Measurements from ENCODE around the gene MYO1F. TPM values are rescaled to one million over a fixed set of nuclear protein-coding genes. Genes with fewer than 3 reads are reported as not detected.
A peak's percentile ranks its signal among the peaks of the same experiment; 100 is the strongest.

Gene MYO1F
- total and polyA plus RNA-seq, 2 of the 13 experiments (the other 11 are each of a cell fraction or from before 2014, with no cell fraction given) = 0.09 to 0.13 TPM

- FAIRE-seq (no peak), ATAC-seq (no peak), DNase-seq (ENCODE audit: low spot score) (no peak)
- intact Hi-C loops (cut with micrococcal nuclease; ENCODE audit: unreplicated experiment) = no loop called here
- 94% methylated on average over 8 of the region's 8 CpGs for WGBS (ENCODE audit: low lambda C conversion rate)
- Histone ChIP-seq H3K36me3 (replicated peaks in 1 of 2; ENCODE audit: control insufficient read depth in 1 of 2, insufficient read depth in 2 of 2, low read length in 2 of 2) (peaks cover 47 to 84% of the 10 kb centered on the region in 2 experiments; a peak in 4 of 5 replicates), H3K9ac (ENCODE audit: insufficient read depth, low read depth, low read length) (no peak overlapping the region), H4K20me1 (ENCODE audit: insufficient read depth, low read length) (peaks cover 47% of the 10 kb centered on the region), H3K79me2 (ENCODE audit: insufficient read depth, low read length) (peaks cover 29% of the 10 kb centered on the region), H3K27ac (ENCODE audit: extremely low read length, insufficient read depth, low read length) (no peak overlapping the region), H3K4me2 (ENCODE audit: low read depth, low read length) (no peak overlapping the region), H3K27me3 (ENCODE audit: control insufficient read depth in 1 of 2, insufficient read depth in 2 of 2, low read length in 2 of 2) (no peaks in the 10 kb centered on the region), H3K4me1 (ENCODE audit: insufficient read depth, low read length) (no peaks in the 10 kb centered on the region), H2AFZ (ENCODE audit: low read length) (no peak overlapping the region), H3K9me3 (ENCODE audit: low read length) (no peaks in the 10 kb centered on the region), H3K4me3 (replicated peaks in 1 of 3; ENCODE audit: insufficient read depth in 1 of 3, low read depth in 2 of 3, low read length in 3 of 3) (no peak overlapping the region)
- POLR2A ChIA-PET = no interaction called here
- in situ Hi-C loops (cut with HindIII; ENCODE audit: extremely low pct_ligation_motif_present, low pct_unique_long_range_greater_than_20kb) = no loop called here
- TF ChIP-seq ZSCAN21 (CRISPR knock-in tag; IDR thresholded peaks at IDR 0.05; ENCODE audit: borderline replicate concordance) = no peak
- TF ChIP-seq POLR2AphosphoS2 (IDR thresholded peaks at IDR 0.05; ENCODE audit: low read depth, low read length) = no peak
- TF ChIP-seq, protein P1, sequence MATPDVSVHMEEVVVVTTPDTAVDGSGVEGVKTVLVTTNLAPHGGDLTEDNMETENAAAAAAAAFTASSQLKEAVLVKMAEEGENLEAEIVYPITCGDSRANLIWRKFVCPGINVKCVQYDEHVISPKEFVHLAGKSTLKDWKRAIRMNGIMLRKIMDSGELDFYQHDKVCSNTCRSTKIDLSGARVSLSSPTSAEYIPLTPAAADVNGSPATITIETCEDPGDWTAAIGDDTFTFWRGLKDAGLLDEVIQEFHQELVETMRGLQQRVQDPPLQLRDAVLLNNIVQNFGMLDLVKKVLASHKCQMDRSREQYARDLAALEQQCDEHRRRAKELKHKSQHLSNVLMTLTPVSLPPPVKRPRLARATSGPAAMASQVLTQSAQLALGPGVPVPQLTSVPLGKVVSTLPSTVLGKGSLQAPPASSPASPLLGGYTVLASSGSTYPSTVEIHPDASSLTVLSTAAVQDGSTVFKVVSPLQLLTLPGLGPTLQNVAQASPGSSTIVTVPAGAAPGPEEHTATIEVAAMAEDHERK (CRISPR knock-in tag; IDR thresholded peaks at IDR 0.05; ENCODE audit: low read depth) = no peak
- peak; percentile 92 for TF ChIP-seq ZNF768 (CRISPR knock-in tag; IDR thresholded peaks at IDR 0.05)
- BruUV-seq (replicated peaks) = no TSS peak
- CTCF ChIA-PET (ENCODE audit: low intra/inter-chr PET ratio, low total read pairs) = no interaction called here
Observed at GRCh38 chr19:8483165-8483564, 94.1 kb downstream of the MYO1F start.

DNA sequence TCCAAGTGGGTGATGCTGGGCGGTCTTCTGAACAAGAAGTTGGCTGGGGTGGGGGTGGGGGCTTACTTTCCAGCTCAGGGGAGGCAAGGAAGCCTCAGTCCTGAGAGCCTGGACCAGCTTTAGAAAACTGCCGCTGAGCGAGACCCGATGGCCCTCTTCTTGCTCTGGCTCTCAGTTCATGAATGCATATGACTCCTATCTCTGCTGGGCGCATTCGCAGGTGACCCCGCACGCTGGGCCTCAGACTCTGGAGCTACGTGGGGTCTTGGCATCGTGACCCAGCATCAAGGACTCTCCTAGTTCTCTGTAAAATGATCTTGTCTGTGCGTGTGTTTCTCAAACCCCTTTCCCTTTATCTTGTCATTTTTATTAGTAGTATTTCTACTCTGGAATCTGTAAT lies 94.5 kb downstream of the MYO1F start:
- ATAC-seq = no peak
- WGBS (ENCODE audit: low lambda C conversion rate) = 99% methylated on average over 10 of the region's 11 CpGs
- POLR2A ChIA-PET = no interaction called here
- BruUV-seq (replicated peaks) = no TSS peak
- Histone ChIP-seq H3K4me3 (replicated peaks in 1 of 3; ENCODE audit: insufficient read depth in 1 of 3, low read depth in 2 of 3, low read length in 3 of 3) (no peak overlapping the region), H3K36me3 (replicated peaks in 1 of 2; ENCODE audit: control insufficient read depth in 1 of 2, insufficient read depth in 2 of 2, low read length in 2 of 2) (peaks cover 48 to 84% of the 10 kb centered on the region in 2 experiments), H2AFZ (ENCODE audit: low read length) (no peak overlapping the region), H3K4me1 (ENCODE audit: insufficient read depth, low read length) (no peaks in the 10 kb centered on the region), H3K27me3 (ENCODE audit: control insufficient read depth in 1 of 2, insufficient read depth in 2 of 2, low read length in 2 of 2) (no peaks in the 10 kb centered on the region), H4K20me1 (ENCODE audit: insufficient read depth, low read length) (peaks cover 52% of the 10 kb centered on the region), H3K4me2 (ENCODE audit: low read depth, low read length) (no peak overlapping the region), H3K79me2 (ENCODE audit: insufficient read depth, low read length) (peaks cover 33% of the 10 kb centered on the region), H3K9ac (ENCODE audit: insufficient read depth, low read depth, low read length) (no peak overlapping the region), H3K9me3 (ENCODE audit: low read length) (no peaks in the 10 kb centered on the region), H3K27ac (ENCODE audit: extremely low read length, insufficient read depth, low read length) (no peak overlapping the region)
- CTCF ChIA-PET (ENCODE audit: low intra/inter-chr PET ratio, low total read pairs) = no interaction called here
- in situ Hi-C loops (cut with HindIII; ENCODE audit: extremely low pct_ligation_motif_present, low pct_unique_long_range_greater_than_20kb) = no loop called here
- TF ChIP-seq FLYWCH1 (CRISPR knock-in tag; IDR thresholded peaks at IDR 0.05) (no peak), ISX (CRISPR knock-in tag; conservative IDR thresholded peaks at IDR 0.05) (no peak), ZBTB8A (CRISPR knock-in tag; IDR thresholded peaks at IDR 0.05; ENCODE audit: borderline replicate concordance, low read depth) (no peak), THAP11 (CRISPR knock-in tag; IDR thresholded peaks at IDR 0.05) (no peak), PAXIP1 (CRISPR knock-in tag; conservative IDR thresholded peaks at IDR 0.05) (no peak), ZNF331 (CRISPR knock-in tag; IDR thresholded peaks at IDR 0.05) (no peak), ZMYM3 (CRISPR knock-in tag; IDR thresholded peaks at IDR 0.05) (no peak), MTA1 (CRISPR knock-in tag; IDR thresholded peaks at IDR 0.05; ENCODE audit: borderline replicate concordance) (no peak), ZBTB1 (CRISPR knock-in tag; IDR thresholded peaks at IDR 0.05; ENCODE audit: borderline replicate concordance) (no peak)
- no peak for FAIRE-seq
- DNase-seq (ENCODE audit: low spot score) = no peak
- intact Hi-C loops (cut with micrococcal nuclease; ENCODE audit: unreplicated experiment) = no loop called here

All from HepG2 (cell line).